RWPE2 (cell line): Measurements from ENCODE around the gene NAPSA.

Experiments
- ATAC-seq: fragments of 200-7000 bp; cut with Tn5 transposase; 3 replicates; pipeline ENCODE4 v1.9.1; 2021; ENCODE audit warnings: low read depth
- DNase-seq: peaks from one replicate; pipeline ENCODE4 v3.0.0-alpha.2; 2020; ENCODE audit warnings: low spot score
- H3K27ac ChIP-seq: fragments of 450-650 bp; 2 replicates; pipeline ENCODE4 v1.5.1; 2017; ENCODE audit warnings: mild to moderate bottlenecking; ENCODE audit not compliant: poor library complexity, severe bottlenecking
- H3K27me3 ChIP-seq: fragments of 250-450 bp; sonication (Bioruptor Pico); 2 replicates; pipeline ENCODE4 v1.5.1; 2021; ENCODE audit warnings: mild to moderate bottlenecking, moderate library complexity; ENCODE audit not compliant: insufficient read depth, poor library complexity, severe bottlenecking
- H3K36me3 ChIP-seq: fragments of 250-450 bp; sonication (Bioruptor Pico); 2 replicates; pipeline ENCODE4 v1.5.1; 2020; ENCODE audit warnings: low read depth, mild to moderate bottlenecking, moderate library complexity
- H3K4me1 ChIP-seq: fragments of 250-450 bp; sonication (Bioruptor Pico); 2 replicates; pipeline ENCODE4 v1.5.1; 2021; ENCODE audit warnings: mild to moderate bottlenecking, moderate library complexity; ENCODE audit not compliant: insufficient read depth, poor library complexity, severe bottlenecking
- H3K4me3 ChIP-seq: fragments of 250-450 bp; sonication (Bioruptor Pico); 2 replicates; pipeline ENCODE4 v1.5.1; 2021; ENCODE audit warnings: mild to moderate bottlenecking, moderate library complexity; ENCODE audit not compliant: severe bottlenecking
- H3K9me3 ChIP-seq: fragments of 250-450 bp; sonication (Bioruptor Pico); 2 replicates; pipeline ENCODE4 v1.5.1; 2021; ENCODE audit warnings: mild to moderate bottlenecking, moderate library complexity; ENCODE audit not compliant: severe bottlenecking
- TF ChIP-seq, protein P1 (sequence below): fragments of 450-650 bp; IDR thresholded peaks from one replicate; pipeline ENCODE4 v1.5.1; 2017; ENCODE audit warnings: mild to moderate bottlenecking, moderate library complexity; ENCODE audit not compliant: poor library complexity, severe bottlenecking

Gene NAPSA

DNA sequence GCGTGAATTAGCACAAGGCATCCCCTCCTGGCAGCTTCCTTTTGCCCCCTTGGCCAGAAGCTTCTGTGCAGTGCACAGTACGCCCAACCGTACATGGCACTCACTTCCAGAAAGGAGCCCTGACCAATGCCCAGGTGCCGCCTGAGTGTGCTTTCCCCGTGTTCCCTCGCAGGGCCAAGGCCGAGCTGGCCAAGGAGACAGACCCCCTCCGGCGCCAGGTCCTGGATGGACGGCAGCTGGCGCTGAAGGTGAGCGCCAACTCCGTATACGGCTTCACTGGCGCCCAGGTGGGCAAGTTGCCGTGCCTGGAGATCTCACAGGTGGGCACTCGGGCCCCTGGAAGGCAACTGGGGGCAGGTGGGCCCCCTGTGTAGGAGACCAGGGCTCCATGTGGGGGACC lies 43.9 kb upstream of the NAPSA start:
- no peak for ATAC-seq
- H3K36me3 ChIP-seq: peaks cover 68% of the 10 kb centered on the region

GRCh38 chr19:50406829-50407228 lies 41.4 kb upstream of the NAPSA start:
- DNase-seq (no peak), ATAC-seq (no peak)
- TF ChIP-seq, protein P1, sequence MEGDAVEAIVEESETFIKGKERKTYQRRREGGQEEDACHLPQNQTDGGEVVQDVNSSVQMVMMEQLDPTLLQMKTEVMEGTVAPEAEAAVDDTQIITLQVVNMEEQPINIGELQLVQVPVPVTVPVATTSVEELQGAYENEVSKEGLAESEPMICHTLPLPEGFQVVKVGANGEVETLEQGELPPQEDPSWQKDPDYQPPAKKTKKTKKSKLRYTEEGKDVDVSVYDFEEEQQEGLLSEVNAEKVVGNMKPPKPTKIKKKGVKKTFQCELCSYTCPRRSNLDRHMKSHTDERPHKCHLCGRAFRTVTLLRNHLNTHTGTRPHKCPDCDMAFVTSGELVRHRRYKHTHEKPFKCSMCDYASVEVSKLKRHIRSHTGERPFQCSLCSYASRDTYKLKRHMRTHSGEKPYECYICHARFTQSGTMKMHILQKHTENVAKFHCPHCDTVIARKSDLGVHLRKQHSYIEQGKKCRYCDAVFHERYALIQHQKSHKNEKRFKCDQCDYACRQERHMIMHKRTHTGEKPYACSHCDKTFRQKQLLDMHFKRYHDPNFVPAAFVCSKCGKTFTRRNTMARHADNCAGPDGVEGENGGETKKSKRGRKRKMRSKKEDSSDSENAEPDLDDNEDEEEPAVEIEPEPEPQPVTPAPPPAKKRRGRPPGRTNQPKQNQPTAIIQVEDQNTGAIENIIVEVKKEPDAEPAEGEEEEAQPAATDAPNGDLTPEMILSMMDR: no peak
- H3K36me3 ChIP-seq: peaks cover 62% of the 10 kb centered on the region
- H3K27ac ChIP-seq: no peak overlapping the region
- no peaks in the 10 kb centered on the region for H3K27me3 ChIP-seq
- H3K4me3 ChIP-seq: no peak overlapping the region
- H3K9me3 ChIP-seq: no peaks in the 10 kb centered on the region
- no peaks in the 10 kb centered on the region for H3K4me1 ChIP-seq

More for the DNA sequence above, 43.9 kb upstream of the NAPSA start:
- Histone ChIP-seq H3K4me3 (no peak overlapping the region), H3K9me3 (peaks cover 4% of the 10 kb centered on the region), H3K27me3 (no peaks in the 10 kb centered on the region), H3K4me1 (no peaks in the 10 kb centered on the region), H3K27ac (no peak overlapping the region)
- no peak for DNase-seq
- TF ChIP-seq, protein P1: no peak

- peaks cover 56% of the 10 kb centered on the region for H3K36me3 ChIP-seq
- no peaks in the 10 kb centered on the region for H3K4me1 ChIP-seq
- H3K9me3 ChIP-seq: no peaks in the 10 kb centered on the region
- no peak for ATAC-seq
- no peak overlapping the region for H3K4me3 ChIP-seq
- no peak for DNase-seq
- H3K27me3 ChIP-seq: no peaks in the 10 kb centered on the region
- H3K27ac ChIP-seq: no peak overlapping the region
- TF ChIP-seq, protein P1: no peak
Measured at GRCh38 chr19:50406156-50406820, 40.8 kb upstream of the NAPSA start.

GRCh38 chr19:50402544-50403301 lies 37.3 kb upstream of the NAPSA start:
- no peak overlapping the region for H3K4me3 ChIP-seq
- H3K27me3 ChIP-seq: no peaks in the 10 kb centered on the region
- TF ChIP-seq, protein P1: no peak
- H3K9me3 ChIP-seq: no peaks in the 10 kb centered on the region
- H3K27ac ChIP-seq: no peak overlapping the region
- no peak for ATAC-seq
- H3K4me1 ChIP-seq: no peaks in the 10 kb centered on the region
- DNase-seq: no peak
- H3K36me3 ChIP-seq: peaks cover 34% of the 10 kb centered on the region
